Astrocyte (in vitro differentiated cells and primary cell): ENCODE measurements around the gene SRRM1. TPM values are rescaled to one million over a fixed set of nuclear protein-coding genes. Genes with fewer than 3 reads are reported as not detected.
A peak's percentile ranks its signal among the peaks of the same experiment; 100 is the strongest.

Experiments used
- DNase-seq: peaks from one replicate; pipeline ENCODE4 v3.0.0-alpha.2; 2010; ENCODE audit warnings: low read depth
- FAIRE-seq: peaks from 2 replicates; lab custom pipeline; 2011; peaks lifted over from hg19 to GRCh38; lab: Jason Lieb, UNC
- H2AFZ ChIP-seq: 2 replicates; pipeline ENCODE4 v1.6.0; 2012; ENCODE audit warnings: low read depth, low read length, inconsistent platforms
- H3K27ac ChIP-seq: 2 replicates; pipeline ENCODE4 v1.5.1; 2011; ENCODE audit warnings: low read depth, low read length, inconsistent platforms
- H3K27me3 ChIP-seq: 2 replicates; pipeline ENCODE4 v1.6.0; 2011; ENCODE audit warnings: low read length, inconsistent platforms; ENCODE audit not compliant: insufficient read depth
- H3K36me3 ChIP-seq: 2 replicates; pipeline ENCODE4 v1.5.1; 2011; ENCODE audit warnings: low read length, inconsistent platforms; ENCODE audit not compliant: insufficient read depth
- H3K4me1 ChIP-seq: 2 replicates; pipeline ENCODE4 v1.5.1; 2011; ENCODE audit warnings: low read length, inconsistent platforms; ENCODE audit not compliant: insufficient read depth
- H3K4me2 ChIP-seq: 2 replicates; pipeline ENCODE4 v1.6.0; 2012; ENCODE audit warnings: low read length, inconsistent platforms
- H3K4me3 ChIP-seq: 2 replicates; pipeline ENCODE4 v1.5.1; 2011; ENCODE audit warnings: low read depth, mild to moderate bottlenecking, low read length, inconsistent platforms; ENCODE audit not compliant: insufficient read depth
- H3K79me2 ChIP-seq: 2 replicates; pipeline ENCODE4 v1.6.0; 2012; ENCODE audit warnings: mild to moderate bottlenecking, low read length, inconsistent platforms; ENCODE audit not compliant: insufficient read depth
- H3K9ac ChIP-seq: 2 replicates; pipeline ENCODE4 v1.6.0; 2012; ENCODE audit warnings: mild to moderate bottlenecking, low read length, inconsistent platforms
- H3K9me3 ChIP-seq: 2 replicates; pipeline ENCODE4 v1.5.1; 2012; ENCODE audit warnings: low read depth, mild to moderate bottlenecking, low read length, inconsistent platforms; ENCODE audit not compliant: insufficient read depth
- H4K20me1 ChIP-seq: 2 replicates; pipeline ENCODE4 v1.6.0; 2012; ENCODE audit warnings: low read length, inconsistent platforms; ENCODE audit not compliant: insufficient read depth
- H3K27ac Mint-ChIP-seq: one replicate; pipeline ENCODE4 v1.8.0; 2021; ENCODE audit warnings: mild to moderate bottlenecking, mixed read lengths; ENCODE audit not compliant: unreplicated experiment
- H3K27me3 Mint-ChIP-seq: one replicate; pipeline ENCODE4 v1.8.0; 2021; ENCODE audit warnings: low read depth, mixed read lengths; ENCODE audit not compliant: unreplicated experiment
- H3K36me3 Mint-ChIP-seq: one replicate; pipeline ENCODE4 v1.8.0; 2021; ENCODE audit warnings: low read depth, mixed read lengths; ENCODE audit not compliant: unreplicated experiment
- H3K4me1 Mint-ChIP-seq: one replicate; pipeline ENCODE4 v1.8.0; 2021; ENCODE audit warnings: low read depth, mixed read lengths; ENCODE audit not compliant: unreplicated experiment
- H3K4me3 Mint-ChIP-seq: one replicate; pipeline ENCODE4 v1.8.0; 2021; ENCODE audit warnings: mild to moderate bottlenecking, moderate library complexity, mixed read lengths; ENCODE audit not compliant: unreplicated experiment
- H3K9me3 Mint-ChIP-seq: one replicate; pipeline ENCODE4 v1.8.0; 2021; ENCODE audit warnings: mild to moderate bottlenecking, mixed read lengths; ENCODE audit not compliant: unreplicated experiment
- CTCF ChIP-seq: IDR thresholded peaks from 2 replicates; pipeline ENCODE4 v1.5.1; 2011; ENCODE audit warnings: low read depth, mild to moderate bottlenecking, inconsistent platforms, low read length, moderate library complexity; ENCODE audit not compliant: insufficient read depth
- EZH2 ChIP-seq: IDR thresholded peaks from 2 replicates; pipeline ENCODE4 v1.6.1; 2012; ENCODE audit warnings: mild to moderate bottlenecking, low read length, inconsistent platforms; ENCODE audit not compliant: insufficient read depth
- total RNA-seq: library from RNA; stranded (reverse); gene quantifications from 2 replicates; pipeline ENCODE4 v1.2.1, GENCODE V29; 2021

SRRM1 gene
- total RNA-seq, 1 donor from 2014 or later = 138 TPM

GRCh38 chr1:24707687-24708086 lies 64.6 kb downstream of the SRRM1 start:
- H3K9ac ChIP-seq = no peak overlapping the region
- Mint-ChIP-seq H3K9me3 (peaks cover 2% of the 10 kb centered on the region), H3K4me3 (no peak overlapping the region), H3K27me3 (no peaks in the 10 kb centered on the region), H3K36me3 (no peaks in the 10 kb centered on the region), H3K4me1 (peaks cover 17% of the 10 kb centered on the region), H3K27ac (no peak overlapping the region)
- H3K79me2 ChIP-seq = no peaks in the 10 kb centered on the region
- no peaks in the 10 kb centered on the region for H3K36me3 ChIP-seq
- H3K9me3 ChIP-seq = no peaks in the 10 kb centered on the region
- no peak for FAIRE-seq
- peaks cover 31% of the 10 kb centered on the region for H3K4me1 ChIP-seq
- H3K4me2 ChIP-seq = peak overlapping the region; percentile 26
- DNase-seq = peak; percentile 81
- no peak overlapping the region for H3K27ac ChIP-seq
- TF ChIP-seq CTCF (no peak), EZH2 (no peak)
- H3K4me3 ChIP-seq = no peak overlapping the region
- no peaks in the 10 kb centered on the region for H4K20me1 ChIP-seq
- H3K27me3 ChIP-seq = no peaks in the 10 kb centered on the region
- H2AFZ ChIP-seq = no peak overlapping the region

GRCh38 chr1:24708938-24709337 lies 65.8 kb downstream of the SRRM1 start:
- peaks cover 24% of the 10 kb centered on the region for H3K4me1 Mint-ChIP-seq
- no peak for FAIRE-seq

More at GRCh38 chr1:24708938-24709337, 65.8 kb downstream of the SRRM1 start:
- no peaks in the 10 kb centered on the region for H3K79me2 ChIP-seq
- Mint-ChIP-seq H3K27me3 (no peaks in the 10 kb centered on the region), H3K36me3 (no peaks in the 10 kb centered on the region), H3K27ac (no peak overlapping the region), H3K9me3 (peaks cover 2% of the 10 kb centered on the region), H3K4me3 (no peak overlapping the region)
- no peaks in the 10 kb centered on the region for H4K20me1 ChIP-seq
- H3K9me3 ChIP-seq = no peaks in the 10 kb centered on the region
- no peak overlapping the region for H3K9ac ChIP-seq
- TF ChIP-seq CTCF = no peak
- TF ChIP-seq EZH2 = no peak
- no peaks in the 10 kb centered on the region for H3K36me3 ChIP-seq
- H3K4me3 ChIP-seq = no peak overlapping the region
- H2AFZ ChIP-seq = no peak overlapping the region
- H3K4me1 ChIP-seq = peaks cover 38% of the 10 kb centered on the region
- H3K27ac ChIP-seq = no peak overlapping the region
- no peaks in the 10 kb centered on the region for H3K27me3 ChIP-seq
- no peak for DNase-seq
- no peak overlapping the region for H3K4me2 ChIP-seq
